K562 (cell line): ENCODE data around the gene CDPF1. TPM values are rescaled to one million over a fixed set of nuclear protein-coding genes. Genes with fewer than 3 reads are reported as not detected.

Experiments
- BCOR ChIP-seq: fragments of 450-650 bp; IDR thresholded peaks from 2 replicates; pipeline ENCODE4 v1.6.1; 2016
- HDAC3 ChIP-seq: fragments of 450-650 bp; IDR thresholded peaks from 2 replicates; pipeline ENCODE4 v1.6.1; 2018; ENCODE audit warnings: borderline replicate concordance, mild to moderate bottlenecking, moderate library complexity; ENCODE audit not compliant: partially characterized antibody
- MGA ChIP-seq: fragments of 450-650 bp; IDR thresholded peaks from 2 replicates; pipeline ENCODE4 v1.6.1; 2016; ENCODE audit warnings: mild to moderate bottlenecking, moderate library complexity
- MYBL2 ChIP-seq, 2 experiments: fragments of 450-650 bp in 1 of 2; sonication (generic) in 1 of 2; formaldehyde crosslinking in 1 of 2; IDR thresholded peaks; 2 replicates each; pipeline versions ENCODE4 v1.6.1 to v1.8.1; 2017 to 2022; ENCODE audit warnings: borderline replicate concordance in 1 of 2, inconsistent platforms in 1 of 2, low read depth in 1 of 2, mild to moderate bottlenecking in 1 of 2, missing genetic modification reagents in 1 of 2, moderate library complexity in 1 of 2
- MYNN ChIP-seq, 2 experiments: sonication (generic); formaldehyde crosslinking in 1 of 2; IDR thresholded peaks; 2 replicates each; pipeline versions ENCODE4 v1.5.0 to v1.6.1; 2016 to 2020; ENCODE audit warnings: antibody characterized with exemption in 1 of 2, missing genetic modification reagents in 1 of 2
- POLR2H ChIP-seq: IDR thresholded peaks from 2 replicates; pipeline ENCODE4 v1.6.1; 2016; ENCODE audit warnings: missing genetic modification characterization, low read depth, mild to moderate bottlenecking, control low read depth, missing compliant biosample characterization, moderate library complexity
- POU5F1 ChIP-seq: fragments of 150-350 bp; IDR thresholded peaks from 2 replicates; pipeline ENCODE4 v1.6.1; 2014; ENCODE audit warnings: borderline replicate concordance, low read length, low read depth, mild to moderate bottlenecking; ENCODE audit not compliant: partially characterized antibody
- RBM14 ChIP-seq: fragments of 200-400 bp; formaldehyde crosslinking; IDR thresholded peaks from 2 replicates; pipeline ENCODE4 v1.6.1; 2018; ENCODE audit warnings: low read depth, mild to moderate bottlenecking, low read length, moderate library complexity, borderline replicate concordance; ENCODE audit not compliant: insufficient read depth
- SIN3B ChIP-seq: fragments of 450-650 bp; IDR thresholded peaks from 2 replicates; pipeline ENCODE4 v1.6.1; 2017; ENCODE audit warnings: low read depth, mild to moderate bottlenecking, moderate library complexity
- SP1 ChIP-seq: sonication (generic); formaldehyde crosslinking; IDR thresholded peaks from 2 replicates; pipeline ENCODE4 v1.8.1; 2022; ENCODE audit warnings: mild to moderate bottlenecking, missing genetic modification reagents
- TCF7 ChIP-seq: sonication (generic); IDR thresholded peaks from 2 replicates; pipeline ENCODE4 v1.6.1; 2016; ENCODE audit warnings: antibody characterized with exemption, borderline replicate concordance
- TFAP4 ChIP-seq: sonication (generic); formaldehyde crosslinking; IDR thresholded peaks from 2 replicates; pipeline ENCODE4 v1.8.0; 2022; ENCODE audit warnings: missing genetic modification reagents, mild to moderate bottlenecking, moderate library complexity, borderline replicate concordance
- ZNF12 ChIP-seq: sonication (generic); formaldehyde crosslinking; IDR thresholded peaks from 2 replicates; pipeline ENCODE4 v1.4.0; 2020; ENCODE audit warnings: mild to moderate bottlenecking, missing genetic modification reagents
- ZNF408 ChIP-seq: fragments of 250-450 bp; sonication (Bioruptor Pico); IDR thresholded peaks from 2 replicates; pipeline ENCODE4 v1.4.0; 2020; ENCODE audit warnings: low read depth, mild to moderate bottlenecking, moderate library complexity
- polyA plus RNA-seq, 8 experiments: library from polyadenylated mRNA; depleted of rRNA in 4 of 8; stranded (reverse) in 5 of 8; unstranded in 3 of 8; fragments of >200 nt; fragmentation: Nextera tagmentation in 2 of 8; fragmentation: Illumina TruSeq in 1 of 8; extraction: Ambion mirVana in 2 of 8; extraction: Trizol in 1 of 8; gene quantifications; 2 replicates each; pipeline versions ENCODE4 v1.2.1 to v1.2.3, GENCODE V29; 2011 to 2014; ENCODE audit warnings: inconsistent platforms in 1 of 8, missing spikeins in 1 of 8
- total RNA-seq, 7 experiments: library from RNA; depleted of rRNA in 6 of 7; stranded (reverse); fragments of >200 nt in 6 of 7; fragmentation: Illumina TruSeq in 2 of 7; extraction: Trizol in 2 of 7; gene quantifications; 2 replicates each; pipeline versions ENCODE4 v1.2.1 to v1.2.3, GENCODE V29; 2011 to 2021; ENCODE audit warnings: low replicate concordance in 1 of 7

CDPF1 gene
- total and polyA plus RNA-seq, 9 of the 15 experiments (the other 6 are each of a cell fraction or from before 2014, with no cell fraction given) = 0.84 to 19.5 (median 9.1) TPM

- TF ChIP-seq MGA (peak; percentile 77), POU5F1 (no peak), ZNF408 (no peak), HDAC3 (peak; percentile 14), MYNN (IDR thresholded peaks at IDR 0.05) (peak; percentile 65; the same call in 1 of the 2 replicates), MYNN (CRISPR knock-in tag; IDR thresholded peaks at IDR 0.05) (no peak), BCOR (no peak), POLR2H (peak; percentile 54; the same call in 1 of the 2 replicates), SIN3B (peak; percentile 48; the same call in 1 of the 2 replicates), SP1 (no peak), TFAP4 (peak; percentile 69), RBM14 (no peak), MYBL2 (IDR thresholded peaks at IDR 0.05; ENCODE audit: low read depth) (peak; percentile 94), MYBL2 (CRISPR knock-in tag; IDR thresholded peaks at IDR 0.05; ENCODE audit: borderline replicate concordance) (peak; percentile 75; the same call in 1 of the 2 replicates), ZNF12 (CRISPR knock-in tag) (no peak), TCF7 (no peak)
Measured at GRCh38 chr22:46296257-46297150, 46.4 kb upstream of the CDPF1 start, which contains the start of gene GTSE1 (continued).
